Transverse colon (tissue), 4 donors: ENCODE data around the gene CYREN.

Experiments
- POLR2A ChIP-seq: fragments of 450-650 bp; IDR thresholded peaks from one replicate; pipeline ENCODE4 v1.6.1; 2016; ENCODE audit warnings: antibody characterized with exemption, mild to moderate bottlenecking, moderate library complexity
- POLR2AphosphoS5 ChIP-seq, 3 donors: sonication (generic); formaldehyde crosslinking; IDR thresholded peaks; one replicate each; pipeline ENCODE4 v1.6.1; 2016; ENCODE audit warnings: antibody characterized with exemption in 3 of 3
- TF ChIP-seq, protein P1 (sequence below), 5 experiments: fragments of 200-600 bp in 3 of 5; fragments of 450-650 bp in 2 of 5; sonication (generic) in 3 of 5; IDR thresholded peaks; 1 replicate in 2 of 5; 2 replicates in 3 of 5; pipeline ENCODE4 v1.5.1; 2016 to 2017; ENCODE audit warnings: antibody characterized with exemption in 5 of 5, inconsistent platforms in 3 of 5, mild to moderate bottlenecking in 2 of 5, moderate library complexity in 1 of 5

DNA sequence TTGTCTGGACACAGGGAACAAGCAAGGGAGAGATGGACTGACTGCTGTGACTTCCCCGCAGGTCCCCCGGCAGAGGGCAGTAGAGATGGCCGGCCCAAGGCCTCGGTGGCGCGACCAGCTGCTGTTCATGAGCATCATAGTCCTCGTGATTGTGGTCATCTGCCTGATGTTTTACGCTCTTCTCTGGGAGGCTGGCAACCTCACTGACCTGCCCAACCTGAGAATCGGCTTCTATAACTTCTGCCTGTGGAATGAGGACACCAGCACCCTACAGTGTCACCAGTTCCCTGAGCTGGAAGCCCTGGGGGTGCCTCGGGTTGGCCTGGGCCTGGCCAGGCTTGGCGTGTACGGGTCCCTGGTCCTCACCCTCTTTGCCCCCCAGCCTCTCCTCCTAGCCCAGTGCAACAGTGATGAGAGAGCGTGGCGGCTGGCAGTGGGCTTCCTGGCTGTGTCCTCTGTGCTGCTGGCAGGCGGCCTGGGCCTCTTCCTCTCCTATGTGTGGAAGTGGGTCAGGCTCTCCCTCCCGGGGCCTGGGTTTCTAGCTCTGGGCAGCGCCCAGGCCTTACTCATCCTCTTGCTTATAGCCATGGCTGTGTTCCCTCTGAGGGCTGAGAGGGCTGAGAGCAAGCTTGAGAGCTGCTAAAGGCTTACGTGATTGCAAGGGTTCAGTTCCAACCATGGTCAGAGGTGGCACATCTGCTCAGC lies 6.0 kb downstream of the CYREN start:
- TF ChIP-seq, protein P1, sequence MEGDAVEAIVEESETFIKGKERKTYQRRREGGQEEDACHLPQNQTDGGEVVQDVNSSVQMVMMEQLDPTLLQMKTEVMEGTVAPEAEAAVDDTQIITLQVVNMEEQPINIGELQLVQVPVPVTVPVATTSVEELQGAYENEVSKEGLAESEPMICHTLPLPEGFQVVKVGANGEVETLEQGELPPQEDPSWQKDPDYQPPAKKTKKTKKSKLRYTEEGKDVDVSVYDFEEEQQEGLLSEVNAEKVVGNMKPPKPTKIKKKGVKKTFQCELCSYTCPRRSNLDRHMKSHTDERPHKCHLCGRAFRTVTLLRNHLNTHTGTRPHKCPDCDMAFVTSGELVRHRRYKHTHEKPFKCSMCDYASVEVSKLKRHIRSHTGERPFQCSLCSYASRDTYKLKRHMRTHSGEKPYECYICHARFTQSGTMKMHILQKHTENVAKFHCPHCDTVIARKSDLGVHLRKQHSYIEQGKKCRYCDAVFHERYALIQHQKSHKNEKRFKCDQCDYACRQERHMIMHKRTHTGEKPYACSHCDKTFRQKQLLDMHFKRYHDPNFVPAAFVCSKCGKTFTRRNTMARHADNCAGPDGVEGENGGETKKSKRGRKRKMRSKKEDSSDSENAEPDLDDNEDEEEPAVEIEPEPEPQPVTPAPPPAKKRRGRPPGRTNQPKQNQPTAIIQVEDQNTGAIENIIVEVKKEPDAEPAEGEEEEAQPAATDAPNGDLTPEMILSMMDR (IDR thresholded peaks at IDR 0.05), result no peak
- TF ChIP-seq POLR2A, result no peak
- TF ChIP-seq POLR2AphosphoS5 (IDR thresholded peaks at IDR 0.05), result no peak
